KMS-11 (cell line): ENCODE data around the gene ATRN.
"Not testable (repeated sequence)": the region's sequence is repeated elsewhere in the genome, so short reads cannot be mapped to it uniquely, and the experiment has no call there.

Experiments used
- H2AFZ ChIP-seq: fragments of 200-600 bp; sonication (generic); 2 replicates; pipeline ENCODE4 v1.6.1; 2016; ENCODE audit warnings: antibody characterized with exemption, mixed run types, low read depth
- H3K27ac ChIP-seq: fragments of 200-600 bp; sonication (generic); 2 replicates; pipeline ENCODE4 v1.6.1; 2016; ENCODE audit warnings: mild to moderate bottlenecking, mixed run types
- H3K27me3 ChIP-seq: fragments of 200-600 bp; sonication (generic); 2 replicates; pipeline ENCODE4 v1.6.1; 2017; ENCODE audit warnings: mild to moderate bottlenecking, low read depth, mixed run types, moderate library complexity; ENCODE audit not compliant: insufficient read depth
- H3K36me3 ChIP-seq: fragments of 200-600 bp; sonication (generic); 2 replicates; pipeline ENCODE4 v1.6.1; 2017; ENCODE audit warnings: mild to moderate bottlenecking, mixed run types; ENCODE audit not compliant: insufficient read depth
- H3K4me1 ChIP-seq: fragments of 200-600 bp; sonication (generic); 2 replicates; pipeline ENCODE4 v1.6.1; 2016; ENCODE audit warnings: mild to moderate bottlenecking, low read depth, mixed run types; ENCODE audit not compliant: poor library complexity, severe bottlenecking
- H3K4me2 ChIP-seq: fragments of 200-600 bp; sonication (generic); 2 replicates; pipeline ENCODE4 v1.7.0; 2016; ENCODE audit warnings: mild to moderate bottlenecking, mixed run types
- H3K4me3 ChIP-seq: fragments of 200-600 bp; sonication (generic); IDR thresholded peaks from 2 replicates; pipeline ENCODE4 v1.6.1; 2017; ENCODE audit warnings: low read depth, low read length, mixed read lengths; ENCODE audit not compliant: insufficient read depth
- H3K79me2 ChIP-seq: fragments of 200-600 bp; sonication (generic); 2 replicates; pipeline ENCODE4 v1.6.1; 2016; ENCODE audit warnings: low read depth, mixed run types; ENCODE audit not compliant: insufficient read depth
- H3K9ac ChIP-seq: fragments of 200-600 bp; sonication (generic); 2 replicates; pipeline ENCODE4 v1.6.1; 2016; ENCODE audit warnings: mild to moderate bottlenecking, mixed run types
- H4K20me1 ChIP-seq: fragments of 200-600 bp; sonication (generic); 2 replicates; pipeline ENCODE4 v1.6.1; 2016; ENCODE audit warnings: mild to moderate bottlenecking, mixed run types; ENCODE audit not compliant: insufficient read depth
- TF ChIP-seq, protein P1 (sequence below): fragments of 200-600 bp; sonication (generic); conservative IDR thresholded peaks from 2 replicates; pipeline ENCODE4 v1.6.1; 2017; ENCODE audit warnings: low read depth, mild to moderate bottlenecking, antibody characterized with exemption, low read length, moderate library complexity, mixed read lengths

The ATRN gene

DNA sequence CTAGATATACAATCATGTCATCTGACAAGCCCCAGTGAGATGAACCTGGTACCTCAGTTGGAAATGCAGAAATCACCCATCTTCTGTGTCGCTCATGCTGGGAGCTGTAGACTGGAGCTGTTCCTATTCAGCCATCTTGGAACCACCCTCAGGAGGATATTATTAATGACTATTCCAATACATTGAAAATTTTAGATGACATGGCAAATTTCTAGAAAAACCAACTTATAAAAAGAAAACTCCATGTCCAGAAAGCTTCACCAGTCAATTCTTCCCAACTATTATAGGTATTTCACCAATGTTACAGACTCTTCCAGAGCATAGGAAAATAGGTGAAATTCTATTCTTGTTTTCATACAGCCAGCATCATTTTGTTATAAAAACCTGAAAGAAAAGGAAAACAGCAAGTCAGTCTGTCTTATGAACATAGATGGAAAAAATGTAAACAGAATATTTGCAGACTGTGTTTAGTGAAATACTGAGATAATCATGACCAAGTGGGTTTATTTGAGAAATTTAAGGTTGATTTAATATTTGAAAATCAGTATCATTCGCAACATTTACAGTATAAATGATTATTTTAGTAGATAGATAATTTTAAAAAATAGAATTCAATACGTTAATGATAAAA, 43.3 kb downstream of the ATRN start:
- no peaks in the 10 kb centered on the region for H3K79me2 ChIP-seq
- no peaks in the 10 kb centered on the region for H4K20me1 ChIP-seq
- no peak overlapping the region for H3K27ac ChIP-seq
- no peak overlapping the region for H3K9ac ChIP-seq
- no peak overlapping the region for H2AFZ ChIP-seq
- H3K4me1 ChIP-seq = no peaks in the 10 kb centered on the region
- H3K4me3 ChIP-seq = no peak overlapping the region
- no peak overlapping the region for H3K4me2 ChIP-seq
- TF ChIP-seq, protein P1, sequence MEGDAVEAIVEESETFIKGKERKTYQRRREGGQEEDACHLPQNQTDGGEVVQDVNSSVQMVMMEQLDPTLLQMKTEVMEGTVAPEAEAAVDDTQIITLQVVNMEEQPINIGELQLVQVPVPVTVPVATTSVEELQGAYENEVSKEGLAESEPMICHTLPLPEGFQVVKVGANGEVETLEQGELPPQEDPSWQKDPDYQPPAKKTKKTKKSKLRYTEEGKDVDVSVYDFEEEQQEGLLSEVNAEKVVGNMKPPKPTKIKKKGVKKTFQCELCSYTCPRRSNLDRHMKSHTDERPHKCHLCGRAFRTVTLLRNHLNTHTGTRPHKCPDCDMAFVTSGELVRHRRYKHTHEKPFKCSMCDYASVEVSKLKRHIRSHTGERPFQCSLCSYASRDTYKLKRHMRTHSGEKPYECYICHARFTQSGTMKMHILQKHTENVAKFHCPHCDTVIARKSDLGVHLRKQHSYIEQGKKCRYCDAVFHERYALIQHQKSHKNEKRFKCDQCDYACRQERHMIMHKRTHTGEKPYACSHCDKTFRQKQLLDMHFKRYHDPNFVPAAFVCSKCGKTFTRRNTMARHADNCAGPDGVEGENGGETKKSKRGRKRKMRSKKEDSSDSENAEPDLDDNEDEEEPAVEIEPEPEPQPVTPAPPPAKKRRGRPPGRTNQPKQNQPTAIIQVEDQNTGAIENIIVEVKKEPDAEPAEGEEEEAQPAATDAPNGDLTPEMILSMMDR = no peak
- H3K36me3 ChIP-seq = no peaks in the 10 kb centered on the region
- no peaks in the 10 kb centered on the region for H3K27me3 ChIP-seq

DNA sequence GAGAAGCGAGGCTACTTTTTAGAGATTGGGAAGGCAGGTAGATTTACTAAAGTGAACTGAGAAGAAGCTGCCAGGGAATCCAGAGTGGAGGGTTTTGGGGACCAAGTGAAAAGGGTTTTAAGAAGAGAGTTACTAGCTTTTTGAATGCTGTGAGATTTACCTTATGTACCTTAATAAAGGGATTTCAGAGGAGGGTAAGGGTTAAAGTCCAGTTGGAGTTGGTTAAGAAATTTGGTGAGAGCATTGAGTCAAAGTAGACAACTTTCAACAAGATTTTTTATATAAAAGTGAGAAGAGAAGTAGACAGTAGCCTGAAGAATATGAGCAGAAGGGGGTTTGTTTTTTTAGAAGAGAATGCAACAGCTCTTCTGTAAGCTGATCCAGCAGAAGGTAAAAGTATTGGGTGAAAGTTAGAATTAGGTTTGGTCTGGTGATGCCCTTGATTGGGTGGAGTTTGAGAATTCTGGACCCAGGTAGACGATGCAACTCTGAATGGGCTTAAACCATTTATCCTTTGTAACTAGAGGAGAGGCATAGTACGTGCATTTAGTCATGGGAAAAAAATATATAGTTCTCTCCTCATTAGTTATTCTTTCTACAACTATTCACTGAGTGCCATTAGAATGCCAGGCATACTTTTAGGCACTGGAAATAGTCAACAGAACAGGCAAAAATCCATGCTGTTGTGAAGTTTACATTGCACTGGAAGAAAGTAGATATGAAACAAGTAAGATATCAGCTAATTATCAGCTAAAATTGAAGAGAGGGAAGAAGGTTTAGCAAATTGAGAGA, 44.8 kb downstream of the ATRN start:
- Histone ChIP-seq H3K27ac (no peak overlapping the region), H3K79me2 (no peaks in the 10 kb centered on the region), H3K4me1 (no peaks in the 10 kb centered on the region), H3K4me3 (no peak overlapping the region), H3K9ac (no peak overlapping the region), H2AFZ (no peak overlapping the region), H4K20me1 (no peaks in the 10 kb centered on the region), H3K4me2 (no peak overlapping the region), H3K27me3 (no peaks in the 10 kb centered on the region), H3K36me3 (no peaks in the 10 kb centered on the region)
- TF ChIP-seq, protein P1 = no peak

DNA sequence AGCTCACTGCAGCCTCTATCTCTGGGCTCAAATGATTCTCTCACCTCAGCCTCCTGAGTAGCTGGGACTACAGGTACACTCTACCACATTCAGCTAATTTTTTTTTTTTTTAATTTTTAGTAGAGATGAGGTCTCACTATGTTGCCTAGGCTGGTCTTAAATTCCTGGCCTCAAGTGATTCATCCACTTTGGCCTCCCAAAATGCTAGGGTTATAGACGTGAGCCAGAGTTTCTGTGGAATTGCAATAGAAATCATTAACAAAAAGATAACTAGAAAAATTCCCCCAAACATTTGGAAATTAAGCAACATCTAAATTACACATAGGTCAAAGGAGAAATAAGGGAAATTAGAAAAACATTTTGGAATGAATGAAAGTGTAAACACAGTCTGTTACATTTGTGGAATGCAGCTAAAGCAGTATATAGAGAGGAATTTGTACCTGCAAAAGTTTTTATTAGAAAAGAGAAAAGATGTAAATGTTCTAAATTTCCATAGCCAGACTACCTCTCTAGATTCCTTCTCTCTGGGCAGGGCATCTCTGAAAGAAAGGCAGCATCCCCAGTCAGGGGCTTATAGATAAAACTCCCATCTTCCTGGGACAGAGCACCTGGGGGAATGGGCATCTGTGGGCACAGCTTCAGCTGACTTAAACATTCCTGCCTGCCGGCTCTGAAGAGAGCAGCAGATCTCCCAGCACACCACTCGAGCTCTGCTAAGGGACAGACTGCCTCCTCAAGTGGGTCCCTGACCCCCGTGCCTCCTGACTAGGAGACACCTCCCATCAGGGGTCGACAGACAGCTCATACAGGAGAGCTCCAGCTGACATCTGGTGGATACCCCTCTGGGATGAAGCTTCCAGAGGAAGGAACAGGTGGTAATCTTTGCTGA, 51.3 kb downstream of the ATRN start:
- no peak overlapping the region for H3K27ac ChIP-seq
- no peaks in the 10 kb centered on the region for H3K4me1 ChIP-seq
- no peaks in the 10 kb centered on the region for H4K20me1 ChIP-seq
- H2AFZ ChIP-seq = no peak overlapping the region
- TF ChIP-seq, protein P1 = no peak
- no peak overlapping the region for H3K4me2 ChIP-seq
- H3K36me3 ChIP-seq = no peaks in the 10 kb centered on the region
- H3K9ac ChIP-seq = no peak overlapping the region
- no peaks in the 10 kb centered on the region for H3K27me3 ChIP-seq
- no peak overlapping the region for H3K4me3 ChIP-seq
- no peaks in the 10 kb centered on the region for H3K79me2 ChIP-seq

DNA sequence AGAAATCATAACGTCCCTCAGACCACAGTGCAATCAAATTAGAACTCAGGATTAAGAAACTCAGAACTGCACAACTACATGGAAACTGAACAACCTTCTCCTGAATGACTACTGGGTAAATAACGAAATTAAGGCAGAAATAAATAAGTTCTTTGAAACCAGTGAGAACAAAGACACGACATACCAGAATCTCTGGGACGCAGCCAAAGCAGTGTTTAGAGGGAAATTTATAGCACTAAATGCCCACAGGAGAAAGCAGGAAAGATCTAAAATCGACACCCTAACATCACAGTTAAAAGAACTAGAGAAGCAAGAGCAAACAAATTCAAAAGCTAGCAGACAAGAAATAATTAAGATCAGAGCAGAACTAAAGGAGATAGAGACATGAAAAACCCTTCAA, 53.9 kb downstream of the ATRN start:
- H3K79me2 ChIP-seq, H3K36me3 ChIP-seq, H3K9ac ChIP-seq, H4K20me1 ChIP-seq, H2AFZ ChIP-seq, H3K27me3 ChIP-seq, H3K27ac ChIP-seq, H3K4me3 ChIP-seq, H3K4me2 ChIP-seq, H3K4me1 ChIP-seq: not testable (repeated sequence)
